Measurements from ENCODE around the gene PHLDA3.

Gene PHLDA3

GRCh38 chr1:201463071-201463552, 5.9 kb downstream of the PHLDA3 start:
- no peaks in the 10 kb centered on the region for H3K4me1 ChIP-seq (ENCODE audit: low read depth, poor library complexity, severe bottlenecking)
- H2AFZ ChIP-seq (ENCODE audit: low read depth) = no peak overlapping the region
- no peaks in the 10 kb centered on the region for H4K20me1 ChIP-seq (ENCODE audit: insufficient read depth)
- H3K4me2 ChIP-seq = no peak overlapping the region
- no peaks in the 10 kb centered on the region for H3K36me3 ChIP-seq (ENCODE audit: insufficient read depth)
- no peaks in the 10 kb centered on the region for H3K27me3 ChIP-seq (ENCODE audit: insufficient read depth, low read depth)
- H3K27ac ChIP-seq = no peak overlapping the region
- TF ChIP-seq CTCF (conservative IDR thresholded peaks at IDR 0.05; ENCODE audit: low read depth, low read length) = no peak
- H3K9ac ChIP-seq = no peak overlapping the region
- H3K79me2 ChIP-seq (ENCODE audit: insufficient read depth, low read depth) = no peaks in the 10 kb centered on the region
- no peak overlapping the region for H3K4me3 ChIP-seq (IDR thresholded peaks at IDR 0.05; ENCODE audit: insufficient read depth, low read depth, low read length)

- Histone ChIP-seq H3K9ac (no peak overlapping the region), H3K36me3 (ENCODE audit: insufficient read depth) (no peaks in the 10 kb centered on the region), H4K20me1 (ENCODE audit: insufficient read depth) (no peaks in the 10 kb centered on the region), H3K4me2 (no peak overlapping the region), H3K27ac (no peak overlapping the region), H3K27me3 (ENCODE audit: insufficient read depth, low read depth) (no peaks in the 10 kb centered on the region), H3K4me3 (IDR thresholded peaks at IDR 0.05; ENCODE audit: insufficient read depth, low read depth, low read length) (no peak overlapping the region), H3K79me2 (ENCODE audit: insufficient read depth, low read depth) (no peaks in the 10 kb centered on the region), H2AFZ (ENCODE audit: low read depth) (no peak overlapping the region), H3K4me1 (ENCODE audit: low read depth, poor library complexity, severe bottlenecking) (peaks cover 6% of the 10 kb centered on the region)
- TF ChIP-seq CTCF (conservative IDR thresholded peaks at IDR 0.05; ENCODE audit: low read depth, low read length) = no peak
Observed at GRCh38 chr1:201461645-201462441, 7.1 kb downstream of the PHLDA3 start.

- H3K9ac ChIP-seq = no peak overlapping the region
- H3K4me1 ChIP-seq (ENCODE audit: low read depth, poor library complexity, severe bottlenecking) = peaks cover 12% of the 10 kb centered on the region
- H3K4me3 ChIP-seq (IDR thresholded peaks at IDR 0.05; ENCODE audit: insufficient read depth, low read depth, low read length) = no peak overlapping the region
- no peaks in the 10 kb centered on the region for H4K20me1 ChIP-seq (ENCODE audit: insufficient read depth)
- H3K36me3 ChIP-seq (ENCODE audit: insufficient read depth) = no peaks in the 10 kb centered on the region
- H2AFZ ChIP-seq (ENCODE audit: low read depth) = no peak overlapping the region
- H3K27me3 ChIP-seq (ENCODE audit: insufficient read depth, low read depth) = no peaks in the 10 kb centered on the region
- TF ChIP-seq CTCF (conservative IDR thresholded peaks at IDR 0.05; ENCODE audit: low read depth, low read length) = no peak
- no peaks in the 10 kb centered on the region for H3K79me2 ChIP-seq (ENCODE audit: insufficient read depth, low read depth)
- H3K4me2 ChIP-seq = no peak overlapping the region
- H3K27ac ChIP-seq = no peak overlapping the region
Observed at GRCh38 chr1:201460814-201461644, 8.0 kb downstream of the PHLDA3 start.

GRCh38 chr1:201459775-201460174, 9.2 kb downstream of the PHLDA3 start:
- Histone ChIP-seq H4K20me1 (ENCODE audit: insufficient read depth) (no peaks in the 10 kb centered on the region), H2AFZ (ENCODE audit: low read depth) (no peak overlapping the region), H3K36me3 (ENCODE audit: insufficient read depth) (no peaks in the 10 kb centered on the region), H3K4me3 (IDR thresholded peaks at IDR 0.05; ENCODE audit: insufficient read depth, low read depth, low read length) (no peak overlapping the region), H3K79me2 (ENCODE audit: insufficient read depth, low read depth) (no peaks in the 10 kb centered on the region), H3K4me1 (ENCODE audit: low read depth, poor library complexity, severe bottlenecking) (peaks cover 12% of the 10 kb centered on the region), H3K4me2 (no peak overlapping the region), H3K27ac (no peak overlapping the region), H3K27me3 (ENCODE audit: insufficient read depth, low read depth) (no peaks in the 10 kb centered on the region), H3K9ac (no peak overlapping the region)
- TF ChIP-seq CTCF (conservative IDR thresholded peaks at IDR 0.05; ENCODE audit: low read depth, low read length) = no peak
